Measurements from ENCODE around the gene SLC38A1.

DNA sequence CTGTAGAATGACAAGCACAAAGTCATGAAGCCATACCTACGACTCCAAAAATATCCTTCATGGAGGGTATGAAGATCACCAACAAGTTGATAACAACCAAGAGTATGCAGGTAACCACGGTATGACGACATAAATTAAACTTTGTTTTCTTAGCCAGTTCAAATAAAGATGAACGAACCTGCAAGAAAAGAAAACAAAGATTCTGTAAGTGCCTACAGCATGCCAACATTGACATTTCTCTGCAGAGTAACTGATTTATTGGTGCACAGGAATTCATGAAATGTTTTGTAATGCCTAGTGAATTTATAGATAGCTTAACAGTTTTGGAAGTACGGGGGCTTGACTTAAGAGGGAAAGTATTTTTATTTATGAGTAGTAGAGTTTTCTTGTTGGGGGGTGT is 71.0 kb downstream of the SLC38A1 start:
- TF ChIP-seq, protein P1, sequence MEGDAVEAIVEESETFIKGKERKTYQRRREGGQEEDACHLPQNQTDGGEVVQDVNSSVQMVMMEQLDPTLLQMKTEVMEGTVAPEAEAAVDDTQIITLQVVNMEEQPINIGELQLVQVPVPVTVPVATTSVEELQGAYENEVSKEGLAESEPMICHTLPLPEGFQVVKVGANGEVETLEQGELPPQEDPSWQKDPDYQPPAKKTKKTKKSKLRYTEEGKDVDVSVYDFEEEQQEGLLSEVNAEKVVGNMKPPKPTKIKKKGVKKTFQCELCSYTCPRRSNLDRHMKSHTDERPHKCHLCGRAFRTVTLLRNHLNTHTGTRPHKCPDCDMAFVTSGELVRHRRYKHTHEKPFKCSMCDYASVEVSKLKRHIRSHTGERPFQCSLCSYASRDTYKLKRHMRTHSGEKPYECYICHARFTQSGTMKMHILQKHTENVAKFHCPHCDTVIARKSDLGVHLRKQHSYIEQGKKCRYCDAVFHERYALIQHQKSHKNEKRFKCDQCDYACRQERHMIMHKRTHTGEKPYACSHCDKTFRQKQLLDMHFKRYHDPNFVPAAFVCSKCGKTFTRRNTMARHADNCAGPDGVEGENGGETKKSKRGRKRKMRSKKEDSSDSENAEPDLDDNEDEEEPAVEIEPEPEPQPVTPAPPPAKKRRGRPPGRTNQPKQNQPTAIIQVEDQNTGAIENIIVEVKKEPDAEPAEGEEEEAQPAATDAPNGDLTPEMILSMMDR (IDR thresholded peaks at IDR 0.05; ENCODE audit: borderline replicate concordance, extremely low read depth, low read length, poor library complexity, severe bottlenecking) = no peak
- no peak for TF ChIP-seq EZH2 (IDR thresholded peaks at IDR 0.05; ENCODE audit: borderline replicate concordance, low read depth, low read length, severe bottlenecking)
